Amniotic stem cell (primary cell): Measurements from ENCODE around the gene OR8D4.
"Not testable (repeated sequence)": the region's sequence is repeated elsewhere in the genome, so short reads cannot be mapped to it uniquely, and the experiment has no call there.

Experiments
- DNase-seq: peaks from one replicate; lab custom pipeline; 2025; lab: John Stamatoyannopoulos, UW

Gene OR8D4

DNA sequence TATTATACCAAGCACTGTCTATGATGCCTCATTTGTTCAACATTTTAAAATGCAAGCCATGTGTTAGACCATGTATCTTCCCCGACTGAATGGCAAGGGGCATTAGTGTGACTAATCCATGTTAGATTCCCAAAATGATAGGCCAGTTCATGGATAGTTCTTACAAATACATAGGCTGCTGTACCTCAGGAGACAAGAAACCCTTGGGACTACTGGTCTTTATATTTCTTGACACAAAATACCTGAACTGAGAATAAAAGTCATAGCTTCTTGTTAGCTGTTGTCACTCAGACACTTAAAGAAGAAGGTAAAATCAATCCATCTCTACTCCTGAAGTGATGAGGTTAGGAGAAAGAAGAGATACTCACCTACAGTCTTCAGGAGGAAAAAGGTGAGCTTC is at the start of gene OR8D4:
Gene OR8D4 (plus strand): TSS at position 301 of the 400 bp plus-strand sequence. CDS start 4,265 bp downstream, outside the sequence.
- no peak for DNase-seq

DNA sequence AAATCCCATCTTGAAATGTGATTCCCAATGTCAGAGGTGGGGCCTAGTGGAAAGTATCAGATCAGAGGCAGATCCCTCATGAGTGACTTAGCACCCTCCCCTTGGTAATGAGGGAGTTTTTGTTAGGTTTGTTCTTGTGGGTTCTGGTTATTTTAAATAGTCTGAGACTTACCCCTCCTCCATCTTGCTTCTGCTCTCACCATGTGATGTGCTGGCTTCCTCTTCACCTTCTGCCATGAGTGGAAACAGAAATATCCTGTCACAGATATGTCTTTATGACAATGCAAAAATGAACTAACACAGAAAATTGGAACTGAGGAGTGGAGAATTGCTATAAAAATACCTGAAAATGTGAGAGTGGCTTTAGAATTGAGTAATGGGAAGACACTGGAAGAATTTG is 49.6 kb upstream of the OR8D4 start:
- no peak for DNase-seq

DNA sequence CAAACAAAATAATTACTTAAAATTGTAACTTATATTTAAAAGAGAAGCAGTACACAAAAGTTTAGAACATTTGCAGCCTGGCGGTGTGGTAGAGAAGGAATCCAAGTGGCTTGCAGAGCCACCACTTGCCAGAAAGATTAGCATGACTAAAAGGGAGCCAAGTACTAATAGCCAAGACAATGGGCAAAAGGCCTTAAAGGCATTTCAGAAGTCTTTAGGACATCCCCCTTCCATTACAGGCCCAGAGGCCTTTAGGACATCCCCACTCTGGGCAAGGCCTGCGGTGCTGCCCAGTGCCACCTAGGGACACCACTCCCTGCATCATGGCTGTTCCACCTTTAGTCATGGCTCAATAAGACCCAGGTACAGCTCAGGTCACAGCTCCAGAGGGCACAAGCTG is 48.9 kb upstream of the OR8D4 start:
- DNase-seq: no peak

DNA sequence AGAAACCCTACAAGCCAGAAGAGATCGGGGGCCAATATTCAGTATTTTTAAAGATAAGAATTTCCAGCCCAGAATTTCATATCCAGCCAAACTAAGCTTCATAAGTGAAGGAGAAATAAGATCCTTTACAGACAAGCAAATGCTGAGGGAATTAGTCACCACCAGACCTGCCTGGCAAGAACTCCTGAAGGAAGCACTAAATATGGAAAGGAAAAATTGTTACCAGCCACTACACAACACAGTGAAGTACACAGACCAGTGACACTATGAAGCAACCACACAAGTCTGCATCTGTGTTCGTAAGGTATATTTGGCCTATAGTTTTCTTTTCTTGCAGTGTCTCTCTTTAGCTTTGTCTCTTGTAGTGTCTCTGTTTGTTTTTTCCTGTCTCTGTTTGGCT is 45.5 kb upstream of the OR8D4 start:
- no peak for DNase-seq

DNA sequence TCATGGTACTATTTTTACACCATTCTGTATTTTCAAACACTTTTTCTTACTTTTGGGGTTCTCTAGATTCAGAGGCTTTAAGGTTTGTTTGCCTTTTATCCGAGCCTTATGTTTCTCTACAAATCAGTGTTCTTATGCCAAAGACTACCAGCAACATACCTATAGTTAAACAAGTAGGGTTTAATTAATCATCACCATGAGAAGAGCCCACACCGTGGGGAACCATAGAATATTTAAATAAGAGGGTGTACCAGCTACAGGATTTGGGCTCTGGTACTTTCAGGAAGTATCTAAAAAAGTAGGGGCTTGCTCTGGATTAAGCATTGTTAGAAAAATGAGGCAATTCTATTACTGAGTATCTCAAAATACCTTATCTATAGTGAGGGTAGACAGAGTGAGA is 42.2 kb upstream of the OR8D4 start:
- no peak for DNase-seq

DNA sequence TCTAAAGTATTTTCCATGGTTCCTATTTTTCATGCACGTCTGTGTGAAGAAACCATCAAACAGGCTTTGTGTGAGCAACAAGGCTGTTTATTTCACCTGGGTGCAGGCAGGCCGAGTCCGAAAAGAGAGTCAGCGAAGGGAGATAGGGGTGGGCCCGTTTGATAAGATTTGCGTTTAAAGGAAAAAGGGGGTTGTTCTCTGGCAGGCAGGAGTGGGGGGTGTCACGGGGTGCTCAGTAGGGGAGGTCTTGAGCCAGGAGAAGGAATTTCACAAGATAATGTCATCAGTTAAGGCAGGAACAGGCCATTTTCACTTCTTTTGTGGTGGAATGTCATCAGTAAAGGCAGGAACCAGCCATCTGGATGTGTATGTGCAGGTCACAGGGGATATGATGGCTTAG is 36.7 kb upstream of the OR8D4 start:
- not testable (repeated sequence) for DNase-seq

DNA sequence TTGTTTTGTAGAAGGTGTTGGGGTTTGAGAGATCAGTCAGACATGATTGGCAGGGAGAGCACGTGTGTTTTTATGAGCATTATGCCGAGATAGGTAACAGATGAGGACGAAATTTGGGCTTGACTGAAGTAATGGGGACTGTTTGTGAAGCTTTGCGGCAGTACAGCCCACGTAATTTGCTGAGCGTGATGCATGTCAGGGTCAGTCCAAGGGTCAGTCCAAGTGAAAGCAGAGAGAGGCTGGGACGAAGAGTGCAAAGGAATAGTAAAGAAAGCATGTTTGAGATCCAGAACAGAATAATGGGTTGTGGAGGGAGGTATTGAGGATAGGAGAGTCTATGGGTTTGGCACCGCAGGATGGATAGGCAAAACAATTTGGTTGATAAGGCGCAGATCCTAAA is 34.2 kb upstream of the OR8D4 start:
- not testable (repeated sequence) for DNase-seq

DNA sequence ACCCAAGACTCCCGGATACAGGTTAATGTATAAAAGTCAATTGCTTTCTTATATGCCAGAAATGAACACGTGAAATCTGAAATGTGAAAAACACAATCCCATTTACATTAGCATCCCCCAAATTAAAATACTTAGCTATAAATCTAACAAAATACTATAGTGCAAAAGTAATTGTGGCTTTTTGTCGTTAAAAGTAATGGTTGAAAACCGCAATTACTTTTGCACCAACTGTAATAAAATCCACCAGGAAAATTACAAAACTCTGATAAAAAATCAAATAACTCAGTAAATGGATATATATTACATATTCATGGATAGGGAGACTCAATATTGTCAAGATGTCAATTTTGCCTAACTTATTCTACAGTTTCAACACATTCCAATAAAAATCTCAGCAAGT is 21.1 kb upstream of the OR8D4 start:
- DNase-seq: no peak

DNA sequence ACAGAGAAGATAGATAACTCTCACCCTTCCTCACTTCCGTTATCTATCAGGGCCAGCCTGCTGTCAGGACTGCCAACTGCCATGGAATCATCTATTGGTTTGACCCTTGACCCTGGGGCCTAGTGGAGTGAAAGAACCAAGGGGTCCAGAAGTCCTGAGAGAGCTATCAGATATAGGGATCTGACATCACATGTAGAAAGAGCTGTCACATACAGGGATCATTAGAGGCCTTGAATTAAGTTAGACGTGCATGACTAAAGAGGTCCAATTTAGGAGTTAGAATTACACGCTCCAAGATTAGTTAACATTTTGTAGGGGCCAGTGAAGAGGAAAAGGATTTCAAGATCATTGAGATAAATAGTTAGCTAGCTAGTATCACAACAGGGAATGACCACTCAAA is 16.4 kb upstream of the OR8D4 start, which contains the start of gene TMEM225:
Gene TMEM225 (minus strand): TSS at position 101 of the 400 bp plus-strand sequence. CDS start 245 bp downstream, outside the sequence.
- DNase-seq: no peak

DNA sequence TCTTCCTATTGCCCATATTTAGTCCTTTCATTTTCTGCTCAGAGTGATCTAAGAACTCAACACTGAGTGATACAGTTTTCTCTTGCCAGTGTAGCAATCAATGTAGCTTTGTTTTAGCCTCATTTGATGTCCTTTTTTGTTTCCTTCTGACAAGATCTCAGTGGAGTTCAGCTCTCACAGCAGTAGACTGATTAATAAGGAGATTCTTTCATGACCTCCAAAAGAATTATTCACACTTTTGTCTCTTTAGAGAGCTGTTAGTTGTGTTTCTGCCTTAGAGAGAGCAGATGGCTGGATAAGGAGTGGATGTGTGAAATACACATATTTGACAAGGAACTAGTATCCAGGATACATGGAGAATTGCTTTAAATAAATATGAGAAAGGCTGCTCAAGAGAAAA is 9.9 kb upstream of the OR8D4 start:
- no peak for DNase-seq

DNA sequence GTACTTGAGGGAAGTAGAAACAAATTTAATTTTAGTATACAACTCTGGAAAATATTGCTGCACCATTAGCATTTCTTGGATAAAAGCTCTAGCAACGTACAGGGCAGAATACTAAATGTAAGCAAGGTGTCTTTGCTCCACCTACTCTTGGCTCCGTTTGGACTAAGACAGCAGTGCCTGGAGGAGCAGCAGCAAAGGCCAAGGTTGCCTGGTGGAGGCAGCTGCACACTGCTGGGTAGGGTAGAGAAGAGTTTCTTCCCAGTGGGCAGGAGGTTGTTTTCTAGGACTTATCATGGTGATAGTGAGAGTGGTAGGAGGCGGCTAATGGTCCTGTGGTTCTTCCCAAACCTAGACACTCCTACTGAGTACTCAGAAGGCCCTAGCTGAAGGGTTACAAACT is 2.2 kb upstream of the OR8D4 start:
- no peak for DNase-seq

DNA sequence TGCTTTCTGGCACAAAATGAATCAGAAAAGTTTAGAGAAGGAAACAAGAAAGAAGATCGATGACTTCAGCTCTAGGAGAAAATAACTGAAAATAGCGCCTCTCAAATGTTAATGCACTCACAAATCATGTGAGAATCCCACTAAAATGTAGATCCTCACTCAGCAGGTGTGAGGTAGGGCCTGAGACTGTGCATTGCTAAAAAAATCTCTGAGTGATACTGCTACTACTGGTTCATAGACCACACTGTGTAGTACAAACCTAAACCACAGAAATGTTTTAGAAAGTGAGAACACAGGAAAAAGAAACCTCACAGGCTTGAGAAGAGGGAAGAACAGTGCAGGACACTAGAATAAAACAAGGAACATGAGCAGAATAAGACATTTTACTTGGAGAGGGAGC is 2.0 kb downstream of the OR8D4 start:
- no peak for DNase-seq

DNA sequence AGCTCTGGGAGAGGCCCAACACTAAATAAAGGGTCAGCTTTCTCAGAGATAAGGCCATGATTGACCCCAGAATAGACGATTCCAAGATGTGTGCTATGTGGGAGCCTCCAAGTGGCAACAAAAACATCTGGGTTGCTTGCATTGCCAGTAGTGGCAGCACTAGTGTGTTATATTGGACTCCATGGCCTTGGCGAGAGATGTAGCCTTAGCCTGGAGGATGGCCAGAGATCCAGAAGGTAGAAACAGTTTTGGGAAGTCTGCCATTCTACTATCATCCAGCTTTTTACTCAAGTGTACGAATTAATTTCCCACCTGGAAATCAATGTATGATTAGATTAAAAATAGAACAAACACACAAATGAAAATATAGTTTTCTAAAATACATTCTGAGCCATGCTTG is 3.0 kb downstream of the OR8D4 start:
- DNase-seq: no peak

DNA sequence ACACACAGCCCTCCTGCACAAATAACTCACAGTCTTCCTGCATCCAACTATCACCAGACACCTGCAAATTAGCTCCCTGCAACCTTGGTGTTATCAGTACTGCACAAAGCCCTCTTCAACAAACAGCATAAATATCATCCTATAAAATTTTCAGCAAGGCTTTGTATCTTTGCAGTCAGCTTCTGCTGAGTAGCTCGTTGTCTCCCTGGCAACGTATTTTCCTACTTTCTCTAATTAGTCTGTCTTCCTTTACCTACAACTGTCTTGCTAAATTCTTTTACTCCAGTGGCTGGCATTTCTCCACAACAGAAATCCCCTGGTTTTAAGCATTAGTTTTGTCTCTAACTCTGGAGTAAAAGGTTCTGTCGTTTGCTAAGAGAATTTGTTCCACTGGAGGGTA is 3.9 kb downstream of the OR8D4 start:
- DNase-seq: no peak

DNA sequence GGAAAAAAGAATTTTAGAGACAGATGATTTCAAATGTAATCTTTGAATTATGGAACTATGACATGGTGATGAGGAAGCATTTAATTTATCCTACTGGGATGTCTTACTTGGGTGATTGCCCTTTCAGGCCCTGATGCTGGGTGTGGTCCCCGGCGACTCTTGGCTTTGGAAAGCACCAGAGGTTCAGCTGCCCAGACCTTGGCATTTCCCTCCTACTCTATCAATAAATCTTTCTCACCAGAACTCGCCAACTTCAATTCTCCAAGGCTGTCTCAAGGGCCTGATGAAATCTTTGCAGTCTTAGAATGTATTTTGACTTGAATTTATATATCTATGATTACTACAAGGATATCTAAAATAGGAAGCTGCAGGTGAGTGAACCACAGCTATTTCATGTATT is 19.0 kb downstream of the OR8D4 start:
- no peak for DNase-seq

DNA sequence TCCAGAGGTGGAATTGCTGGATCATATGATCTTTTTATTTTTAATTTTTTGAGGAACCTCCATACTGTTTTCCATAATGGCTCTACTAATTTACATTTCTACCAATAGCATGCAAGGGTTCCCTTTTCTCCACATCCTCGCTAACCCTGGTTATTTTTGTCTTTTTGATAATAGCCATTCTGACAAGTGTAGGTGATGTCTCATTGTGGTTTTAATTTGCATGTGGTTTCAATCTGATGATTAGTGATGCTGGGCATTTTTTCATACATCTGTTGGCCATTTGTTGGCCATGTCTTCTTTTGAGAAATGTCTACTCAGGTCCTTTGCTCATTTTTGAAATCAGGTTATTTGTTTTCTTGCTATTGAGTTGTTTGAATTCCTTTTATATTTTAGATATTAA is 22.1 kb downstream of the OR8D4 start:
- DNase-seq: no peak

DNA sequence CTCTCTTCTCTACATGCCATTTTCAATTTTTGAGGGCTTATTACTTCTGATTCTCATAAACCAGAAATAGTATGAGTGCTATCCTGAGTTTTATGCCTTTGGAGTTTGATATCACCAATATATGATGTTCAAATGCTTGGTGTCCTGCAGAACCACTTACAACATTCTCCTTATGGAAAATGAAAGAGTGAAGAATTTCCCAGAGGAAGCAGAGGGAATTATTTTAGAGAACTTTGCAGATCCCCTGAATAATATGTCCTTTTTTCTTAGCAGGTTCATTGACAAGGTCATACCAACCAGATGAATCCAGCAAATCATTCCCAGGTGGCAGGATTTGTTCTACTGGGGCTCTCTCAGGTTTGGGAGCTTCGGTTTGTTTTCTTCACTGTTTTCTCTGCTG is 37.4 kb downstream of the OR8D4 start, which contains the start of gene OR4D5:
Gene OR4D5 (plus strand): TSS at position 301 of the 400 bp plus-strand sequence. CDS start 0 bp downstream, at position 301.
- DNase-seq: no peak

DNA sequence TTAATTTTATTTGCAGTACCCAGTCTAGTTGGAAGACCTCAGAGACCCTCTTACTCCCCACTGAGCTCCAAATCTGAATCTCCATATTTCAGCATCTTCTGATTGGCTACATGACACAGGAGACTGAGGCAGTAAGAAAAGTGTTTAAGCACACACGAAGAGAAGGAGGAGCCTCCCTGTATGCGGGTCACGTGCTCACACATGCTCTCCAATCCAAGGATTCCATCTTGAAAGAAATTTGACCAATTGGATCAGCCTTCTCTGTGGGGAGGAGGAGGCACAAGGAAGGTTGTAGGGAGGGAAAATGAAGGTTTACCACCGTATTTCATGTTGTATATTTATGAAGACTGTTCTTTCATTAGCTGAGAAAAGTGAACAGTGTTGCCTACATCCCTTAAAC is 40.4 kb downstream of the OR8D4 start:
- no peak for DNase-seq

DNA sequence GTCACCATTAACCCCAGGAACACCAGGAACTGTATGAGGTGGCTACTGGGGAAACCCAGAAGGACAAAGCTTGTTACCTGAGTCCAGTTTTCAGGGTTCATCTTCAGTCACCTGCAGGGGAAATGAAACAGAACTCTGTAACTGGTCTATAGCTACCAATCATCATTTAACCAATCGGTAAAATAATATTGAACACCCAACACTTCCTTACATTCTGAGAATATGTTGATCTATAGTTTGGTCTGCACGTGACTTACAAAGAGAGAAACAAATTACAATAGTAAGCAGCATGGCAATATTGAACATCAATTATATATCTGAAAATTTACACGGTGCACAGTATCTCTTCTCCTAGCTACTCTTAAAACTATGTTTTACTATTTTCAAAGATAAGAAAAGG is 41.8 kb downstream of the OR8D4 start, which contains the start of gene OR6T1:
Gene OR6T1 (minus strand): TSS at position 101 of the 400 bp plus-strand sequence. CDS start 0 bp downstream, at position 101.
- DNase-seq: no peak

DNA sequence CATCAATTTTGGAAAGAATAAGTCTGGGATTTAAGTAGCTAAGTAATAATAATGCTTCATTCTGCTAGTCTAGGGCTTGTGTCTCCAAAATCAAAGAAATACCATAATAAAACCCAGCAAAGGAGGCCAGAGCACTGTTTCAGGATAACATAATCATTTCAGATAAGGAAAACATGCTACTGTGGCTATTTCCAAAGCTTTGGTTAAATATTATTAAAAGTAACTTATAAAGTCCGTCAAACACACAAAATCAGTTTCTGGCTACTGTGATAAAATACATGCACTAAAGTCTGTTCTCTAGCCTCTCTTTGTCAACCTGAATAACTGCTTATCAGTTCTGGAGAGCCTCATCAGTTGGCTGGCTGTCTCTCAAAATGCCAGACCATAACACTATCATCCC is 43.2 kb downstream of the OR8D4 start:
- no peak for DNase-seq

DNA sequence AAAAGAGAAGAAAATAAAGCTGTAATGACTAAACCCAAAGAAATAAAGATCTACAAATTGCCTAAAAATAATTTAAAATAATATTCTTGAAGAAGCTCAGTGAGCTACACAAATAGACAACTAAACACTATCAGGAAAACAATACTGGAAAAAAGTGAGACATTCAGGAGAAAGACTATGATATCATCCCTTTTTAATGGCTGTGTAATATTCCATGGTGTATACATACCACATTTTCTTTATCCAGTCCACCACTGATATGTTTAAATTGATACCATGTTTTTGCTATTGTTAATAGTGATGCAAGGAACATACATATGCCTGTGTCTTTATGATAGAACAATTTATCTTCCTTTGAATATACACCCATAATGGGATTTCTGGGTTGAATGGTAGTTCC is 54.8 kb downstream of the OR8D4 start:
- DNase-seq: no peak
